Nephron (organoid): ENCODE measurements around the gene ZNF385D.

ENCODE experiments used
- H3K27ac Mint-ChIP-seq, 3 experiments: 2 replicates each; pipeline ENCODE4 v1.8.0; 2020; ENCODE audit warnings: mixed read lengths in 3 of 3, mild to moderate bottlenecking in 2 of 3, moderate library complexity in 1 of 3
- H3K27me3 Mint-ChIP-seq: 2 replicates; pipeline ENCODE4 v1.8.0; 2021; ENCODE audit warnings: low read depth, mild to moderate bottlenecking, moderate library complexity, mixed read lengths
- H3K36me3 Mint-ChIP-seq: 2 replicates; pipeline ENCODE4 v1.8.0; 2020; ENCODE audit warnings: low read depth, mixed read lengths
- H3K4me1 Mint-ChIP-seq: 2 replicates; pipeline ENCODE4 v1.8.0; 2020; ENCODE audit warnings: mixed read lengths
- H3K4me3 Mint-ChIP-seq, 3 experiments: 2 replicates each; pipeline ENCODE4 v1.8.0; 2020; ENCODE audit warnings: mild to moderate bottlenecking in 3 of 3, mixed read lengths in 3 of 3, moderate library complexity in 2 of 3
- H3K9me3 Mint-ChIP-seq: 2 replicates; pipeline ENCODE4 v1.8.0; 2020; ENCODE audit warnings: mixed read lengths
- TF ChIP-seq, protein P1 (sequence below), 3 experiments: fragments of 200-600 bp; sonication (generic); IDR thresholded peaks; one replicate each; pipeline ENCODE4 v1.5.0; 2021; ENCODE audit warnings: antibody characterized with exemption in 3 of 3; ENCODE audit not compliant: unreplicated experiment in 3 of 3

ZNF385D gene

DNA sequence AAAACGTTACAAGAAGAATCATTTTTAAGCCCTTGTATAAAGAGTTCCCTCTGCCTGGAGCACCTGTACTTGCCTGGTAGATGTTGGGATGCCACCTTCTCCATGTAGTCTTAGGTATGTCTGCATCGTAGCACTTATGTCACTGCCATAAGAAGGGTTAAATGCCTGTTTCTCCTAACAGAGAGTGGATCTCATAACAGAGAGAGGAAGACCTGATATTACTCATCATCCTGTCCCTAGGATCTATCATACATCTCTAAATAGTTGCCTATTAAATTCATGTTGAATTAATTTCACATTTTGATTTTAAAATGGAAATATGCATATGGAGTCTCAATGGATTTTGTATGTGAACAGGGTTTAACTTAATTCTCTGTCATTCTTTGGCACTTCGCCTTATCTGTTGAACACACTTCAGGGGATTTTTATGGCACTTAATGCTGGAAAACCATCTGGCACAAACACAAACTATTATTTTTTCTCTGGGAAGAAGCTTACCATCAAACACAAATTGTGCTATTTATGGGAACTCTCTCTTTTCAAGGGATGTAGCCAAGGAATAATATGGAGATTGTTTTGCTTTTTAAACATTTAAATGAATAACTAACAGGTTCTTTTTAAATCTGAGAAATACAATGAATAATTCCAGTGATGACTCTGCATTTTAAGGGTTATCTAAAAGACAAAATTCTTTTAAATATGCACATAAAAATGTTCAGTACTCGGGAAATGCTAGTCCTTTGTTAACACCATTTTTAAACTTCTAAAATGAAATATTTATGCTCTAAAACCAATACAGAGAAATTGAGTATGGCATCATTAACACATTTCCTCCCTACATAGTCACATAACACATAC, 230.7 kb downstream of the ZNF385D start:
- Mint-ChIP-seq H3K4me1 (peaks cover 33% of the 10 kb centered on the region), H3K27me3 (no peaks in the 10 kb centered on the region), H3K4me3 (no peak overlapping the region), H3K36me3 (no peaks in the 10 kb centered on the region), H3K27ac (peak overlapping the region in 1 of 3 experiments; percentile 10), H3K9me3 (no peaks in the 10 kb centered on the region)
- TF ChIP-seq, protein P1, sequence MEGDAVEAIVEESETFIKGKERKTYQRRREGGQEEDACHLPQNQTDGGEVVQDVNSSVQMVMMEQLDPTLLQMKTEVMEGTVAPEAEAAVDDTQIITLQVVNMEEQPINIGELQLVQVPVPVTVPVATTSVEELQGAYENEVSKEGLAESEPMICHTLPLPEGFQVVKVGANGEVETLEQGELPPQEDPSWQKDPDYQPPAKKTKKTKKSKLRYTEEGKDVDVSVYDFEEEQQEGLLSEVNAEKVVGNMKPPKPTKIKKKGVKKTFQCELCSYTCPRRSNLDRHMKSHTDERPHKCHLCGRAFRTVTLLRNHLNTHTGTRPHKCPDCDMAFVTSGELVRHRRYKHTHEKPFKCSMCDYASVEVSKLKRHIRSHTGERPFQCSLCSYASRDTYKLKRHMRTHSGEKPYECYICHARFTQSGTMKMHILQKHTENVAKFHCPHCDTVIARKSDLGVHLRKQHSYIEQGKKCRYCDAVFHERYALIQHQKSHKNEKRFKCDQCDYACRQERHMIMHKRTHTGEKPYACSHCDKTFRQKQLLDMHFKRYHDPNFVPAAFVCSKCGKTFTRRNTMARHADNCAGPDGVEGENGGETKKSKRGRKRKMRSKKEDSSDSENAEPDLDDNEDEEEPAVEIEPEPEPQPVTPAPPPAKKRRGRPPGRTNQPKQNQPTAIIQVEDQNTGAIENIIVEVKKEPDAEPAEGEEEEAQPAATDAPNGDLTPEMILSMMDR (IDR thresholded peaks at IDR 0.05; ENCODE audit: unreplicated experiment in 3 of 3) = no peak

DNA sequence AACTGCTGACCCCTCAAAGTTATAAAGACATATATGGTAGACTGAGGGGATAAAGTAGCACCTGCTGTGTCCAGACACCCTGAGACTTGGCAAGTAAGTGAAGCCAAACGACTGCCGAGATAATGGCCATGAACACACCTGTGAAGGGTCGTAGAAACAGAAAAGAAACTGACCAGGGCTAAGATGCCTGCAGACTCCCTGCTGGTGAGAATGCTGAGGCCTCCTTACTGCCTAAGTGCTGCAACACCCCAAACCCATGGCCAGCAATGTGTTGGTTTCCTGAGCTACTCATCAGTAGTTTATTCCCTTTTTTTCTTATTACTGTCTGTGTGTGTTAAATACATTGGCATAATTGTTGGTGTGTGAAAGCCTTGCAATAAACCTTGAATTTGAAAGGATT, 233.8 kb downstream of the ZNF385D start:
- H3K4me1 Mint-ChIP-seq = peaks cover 15% of the 10 kb centered on the region

DNA sequence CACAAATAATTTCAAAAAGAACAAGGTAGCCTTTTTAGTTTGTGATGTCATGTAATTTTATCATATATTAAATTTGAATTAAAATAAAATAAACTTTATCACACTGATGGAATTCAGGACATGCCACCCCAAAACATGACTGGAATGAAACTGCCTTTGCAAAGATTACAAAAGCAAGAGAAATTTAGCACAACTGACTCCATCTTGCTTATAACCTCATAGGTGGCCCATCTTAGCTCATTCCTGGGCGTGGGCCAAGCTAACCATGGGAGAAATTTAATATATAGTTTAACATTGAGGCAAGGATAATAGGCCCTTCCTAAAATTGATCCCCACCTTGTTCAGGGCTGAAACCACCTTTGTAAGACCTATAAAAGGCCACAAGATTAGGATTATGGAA, 235.6 kb downstream of the ZNF385D start:
- H3K27ac Mint-ChIP-seq = no peak overlapping the region
- no peaks in the 10 kb centered on the region for H3K36me3 Mint-ChIP-seq
- peaks cover 3% of the 10 kb centered on the region for H3K9me3 Mint-ChIP-seq
- TF ChIP-seq, protein P1 (IDR thresholded peaks at IDR 0.05; ENCODE audit: unreplicated experiment in 3 of 3) = no peak
- H3K4me3 Mint-ChIP-seq = no peak overlapping the region
- no peaks in the 10 kb centered on the region for H3K27me3 Mint-ChIP-seq
- peaks cover 9% of the 10 kb centered on the region for H3K4me1 Mint-ChIP-seq

More for the DNA sequence above, 233.8 kb downstream of the ZNF385D start:
- Mint-ChIP-seq H3K36me3 (no peaks in the 10 kb centered on the region), H3K27me3 (no peaks in the 10 kb centered on the region), H3K27ac (no peak overlapping the region), H3K4me3 (no peak overlapping the region), H3K9me3 (no peaks in the 10 kb centered on the region)
- TF ChIP-seq, protein P1 (IDR thresholded peaks at IDR 0.05; ENCODE audit: unreplicated experiment in 3 of 3) = no peak

DNA sequence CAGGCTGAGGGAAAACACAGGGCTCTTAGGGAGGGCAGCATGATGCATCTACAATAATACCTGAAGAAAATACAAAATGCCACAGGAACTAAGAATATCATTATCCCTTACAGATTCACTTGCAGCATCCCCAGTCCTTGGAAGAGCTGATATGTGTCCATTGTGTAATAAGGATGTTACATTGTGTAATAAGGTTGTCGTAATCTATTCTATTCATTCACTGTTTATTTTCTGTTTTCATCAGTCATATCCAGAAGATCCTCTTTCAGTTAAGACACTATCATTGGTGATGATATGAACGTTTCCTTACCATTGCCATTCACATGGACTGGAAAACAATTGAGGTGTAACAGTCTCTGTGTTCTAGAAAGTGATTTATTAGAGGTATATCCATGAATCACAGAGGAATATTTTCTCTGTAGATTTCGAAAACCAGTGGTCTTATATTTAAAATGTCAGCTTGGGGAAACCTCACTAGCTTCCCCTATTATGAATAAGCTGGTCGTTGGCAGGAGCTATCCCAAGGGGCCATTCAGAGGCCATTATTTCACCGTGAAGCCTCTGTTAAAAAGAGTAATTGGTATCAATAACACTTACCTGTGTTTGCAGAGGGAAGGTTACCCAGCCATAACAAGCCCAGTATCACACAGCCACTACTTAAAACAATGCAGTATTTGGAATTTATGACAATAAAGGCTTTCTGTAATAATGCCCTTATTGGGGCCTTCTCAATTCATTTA, 241.1 kb downstream of the ZNF385D start:
- Mint-ChIP-seq H3K9me3 (peaks cover 3% of the 10 kb centered on the region), H3K27ac (peak overlapping the region in 1 of 3 experiments; percentile 85), H3K27me3 (no peaks in the 10 kb centered on the region), H3K36me3 (no peaks in the 10 kb centered on the region), H3K4me3 (no peak overlapping the region), H3K4me1 (no peaks in the 10 kb centered on the region)
- TF ChIP-seq, protein P1 (IDR thresholded peaks at IDR 0.05; ENCODE audit: unreplicated experiment in 3 of 3) = no peak

DNA sequence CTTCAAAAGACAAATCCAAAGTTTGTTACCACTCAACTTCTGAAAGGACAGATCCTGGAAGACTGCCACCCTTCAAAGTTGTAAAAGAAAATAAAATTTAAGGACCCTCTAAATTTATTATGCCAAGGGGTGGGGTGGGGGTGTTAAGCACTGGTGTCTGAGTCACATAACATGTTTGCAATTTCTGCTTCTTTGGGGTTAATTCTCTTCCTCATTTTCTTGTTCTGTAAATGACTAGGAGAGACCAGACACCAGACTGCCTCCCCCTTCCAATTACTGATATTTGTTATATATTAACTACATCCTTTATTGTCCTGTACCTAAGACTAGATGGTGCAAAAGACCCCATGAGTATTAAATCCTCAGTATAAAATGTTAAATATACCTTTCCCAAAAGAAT, 242.8 kb downstream of the ZNF385D start:
- peaks cover 3% of the 10 kb centered on the region for H3K9me3 Mint-ChIP-seq
- H3K4me1 Mint-ChIP-seq = no peaks in the 10 kb centered on the region
- TF ChIP-seq, protein P1 (IDR thresholded peaks at IDR 0.05; ENCODE audit: unreplicated experiment in 3 of 3) = no peak
- H3K27me3 Mint-ChIP-seq = no peaks in the 10 kb centered on the region
- no peaks in the 10 kb centered on the region for H3K36me3 Mint-ChIP-seq
- no peak overlapping the region for H3K4me3 Mint-ChIP-seq
- peak overlapping the region; percentile 73 to 89 (median 85) for H3K27ac Mint-ChIP-seq
